Coronary artery (tissue), 2 donors: ENCODE results near the gene ZNF219.

ENCODE experiments used
- DNase-seq: peaks from one replicate; pipeline ENCODE4 v3.0.0-alpha.2; 2017; ENCODE audit warnings: low spot score
- H3K27ac ChIP-seq, 2 donors: fragments of 200-600 bp; sonication (generic); one replicate each; pipeline ENCODE4 v1.5.1; 2016 to 2019
- H3K4me3 ChIP-seq: fragments of 200-600 bp; sonication (generic); 2 replicates; pipeline ENCODE4 v1.5.1; 2016; ENCODE audit warnings: mild to moderate bottlenecking, moderate library complexity
- CTCF ChIP-seq: fragments of 200-600 bp; sonication (generic); IDR thresholded peaks from one replicate; pipeline ENCODE4 v1.5.1; 2019; ENCODE audit warnings: antibody characterized with exemption

The ZNF219 gene

GRCh38 chr14:21091821-21092272 lies 6.6 kb downstream of the ZNF219 start:
- DNase-seq: no peak
- no peak for TF ChIP-seq CTCF
- Histone ChIP-seq H3K27ac (peak overlapping the region in 1 of 2 donors; percentile 18), H3K4me3 (no peak overlapping the region)

- H3K4me3 ChIP-seq: no peak overlapping the region
- no peak for TF ChIP-seq CTCF
- DNase-seq: no peak
- no peak overlapping the region for H3K27ac ChIP-seq
Measured at GRCh38 chr14:21090940-21091663, 7.4 kb downstream of the ZNF219 start.

- peak overlapping the region in 1 of 2 donors; percentile 25 for H3K27ac ChIP-seq
- no peak overlapping the region for H3K4me3 ChIP-seq
- TF ChIP-seq CTCF: peak; percentile 44
- no peak for DNase-seq
Measured at GRCh38 chr14:21090194-21090939, 8.1 kb downstream of the ZNF219 start.

- no peak for DNase-seq
- TF ChIP-seq CTCF: no peak
- Histone ChIP-seq H3K27ac (no peak overlapping the region), H3K4me3 (no peak overlapping the region)
Measured at GRCh38 chr14:21089877-21090193, 8.6 kb downstream of the ZNF219 start.

- H3K27ac ChIP-seq: no peak overlapping the region
- DNase-seq: no peak
- no peak for TF ChIP-seq CTCF
- H3K4me3 ChIP-seq: no peak overlapping the region
Measured at GRCh38 chr14:21089271-21089670, 9.2 kb downstream of the ZNF219 start.

GRCh38 chr14:21088687-21089086 lies 9.8 kb downstream of the ZNF219 start:
- H3K4me3 ChIP-seq: no peak overlapping the region
- no peak overlapping the region for H3K27ac ChIP-seq
- no peak for DNase-seq
- TF ChIP-seq CTCF: no peak
